H1 (cell line): ENCODE data around the gene SPDYE5. TPM values are rescaled to one million over a fixed set of nuclear protein-coding genes. Genes with fewer than 3 reads are reported as not detected.
"Not testable (repeated sequence)": the region's sequence is repeated elsewhere in the genome, so short reads cannot be mapped to it uniquely, and the experiment has no call there.

ENCODE experiments used
- CTCF ChIA-PET: fragments of 300-600 bp; sonication (Branson Sonifier 250); formaldehyde crosslinking; loops from one replicate; lab custom pipeline; 2021; ENCODE audit not compliant: partially characterized antibody; lab: Charles Lee
- POLR2A ChIA-PET: fragments of 300-600 bp; sonication (Branson Sonifier 250); formaldehyde crosslinking; loops from one replicate; lab custom pipeline; 2021; ENCODE audit warnings: inconsistent platforms; ENCODE audit not compliant: partially characterized antibody; lab: Charles Lee
- DNase-seq, 2 experiments: peaks; one replicate each; pipeline versions ENCODE4 v3.0.0 to v3.0.0-alpha.2; 2010 to 2022; ENCODE audit warnings: low spot score in 2 of 2, low read depth in 1 of 2, mixed read lengths in 1 of 2
- FAIRE-seq: peaks from 2 replicates; lab custom pipeline; 2011; peaks lifted over from hg19 to GRCh38; lab: Jason Lieb, UNC
- H2AFZ ChIP-seq: 2 replicates; pipeline ENCODE4 v1.8.1; 2012; ENCODE audit warnings: low read length, inconsistent platforms
- H2AK5ac ChIP-seq: 2 replicates; pipeline ENCODE4 v1.6.1; 2013; ENCODE audit warnings: low read depth, low read length
- H2BK120ac ChIP-seq: replicated peaks from 2 replicates; pipeline ENCODE3; 2013; ENCODE audit warnings: low read depth, low read length, inconsistent platforms
- H2BK12ac ChIP-seq: 2 replicates; pipeline ENCODE4 v1.6.1; 2013; ENCODE audit warnings: low read depth, low read length
- H2BK15ac ChIP-seq: 2 replicates; pipeline ENCODE4 v1.6.1; 2013; ENCODE audit warnings: low read length
- H2BK20ac ChIP-seq: 2 replicates; pipeline ENCODE4 v1.6.1; 2013; ENCODE audit warnings: low read length
- H2BK5ac ChIP-seq: 2 replicates; pipeline ENCODE4 v1.6.1; 2013; ENCODE audit warnings: low read depth, low read length
- H3K14ac ChIP-seq: 2 replicates; pipeline ENCODE4 v1.6.1; 2013; ENCODE audit warnings: inconsistent platforms; ENCODE audit not compliant: insufficient read length
- H3K18ac ChIP-seq: 2 replicates; pipeline ENCODE4 v1.6.1; 2013; ENCODE audit warnings: low read length; ENCODE audit errors: extremely low read depth
- H3K23ac ChIP-seq: 2 replicates; pipeline ENCODE4 v1.6.1; 2013; ENCODE audit warnings: inconsistent platforms; ENCODE audit not compliant: insufficient read length
- H3K23me2 ChIP-seq: 2 replicates; pipeline ENCODE4 v1.6.1; 2013; ENCODE audit warnings: low read depth, low read length
- H3K27ac ChIP-seq: 2 replicates; pipeline ENCODE4 v1.6.1; 2011; ENCODE audit warnings: low read depth, low read length, inconsistent platforms
- H3K27me3 ChIP-seq, 4 experiments: replicated peaks in 1 of 4; 1 replicate in 1 of 4; 2 replicates in 3 of 4; pipeline versions ENCODE4 v1.6.1 to v1.8.1; 2011 to 2013; ENCODE audit warnings: low read length in 3 of 4, mild to moderate bottlenecking in 3 of 4, inconsistent platforms in 2 of 4, mixed read lengths in 2 of 4, moderate library complexity in 1 of 4; ENCODE audit not compliant: control insufficient read depth in 3 of 4, insufficient read depth in 3 of 4; ENCODE audit errors: extremely low read depth in 1 of 4
- H3K36me3 ChIP-seq, 4 experiments: 2 replicates each; pipeline versions ENCODE4 v1.6.1 to v1.8.1; 2011 to 2013; ENCODE audit warnings: mild to moderate bottlenecking in 4 of 4, low read length in 3 of 4, moderate library complexity in 2 of 4, control low read depth in 1 of 4, inconsistent platforms in 1 of 4; ENCODE audit not compliant: insufficient read depth in 4 of 4, control insufficient read depth in 2 of 4
- H3K4ac ChIP-seq: replicated peaks from 2 replicates; pipeline ENCODE3; 2013; ENCODE audit warnings: low read length, low read depth, mixed read lengths, inconsistent platforms; ENCODE audit not compliant: insufficient read length
- H3K4me1 ChIP-seq, 4 experiments: replicated peaks in 1 of 4; 1 replicate in 1 of 4; 2 replicates in 3 of 4; pipeline versions ENCODE4 v1.6.1 to v1.8.1; 2011 to 2013; ENCODE audit warnings: low read length in 3 of 4, inconsistent platforms in 2 of 4, mixed read lengths in 1 of 4; ENCODE audit not compliant: insufficient read depth in 4 of 4, control insufficient read depth in 3 of 4
- H3K4me2 ChIP-seq, 2 experiments: 2 replicates each; pipeline versions ENCODE4 v1.6.1 to v1.8.1; 2011 to 2013; ENCODE audit warnings: low read depth in 2 of 2, low read length in 2 of 2, control low read depth in 1 of 2, inconsistent platforms in 1 of 2, mild to moderate bottlenecking in 1 of 2; ENCODE audit not compliant: insufficient read depth in 1 of 2
- H3K4me3 ChIP-seq, 4 experiments: fragments of 200-600, 300-600 bp in 1 of 4; sonication (generic), shearing (Covaris generic), sonication (Bioruptor Twin) in 1 of 4; 2 replicates each; pipeline versions ENCODE4 v1.5.1 to v1.8.1; 2011 to 2016; ENCODE audit warnings: low read length in 4 of 4, low read depth in 3 of 4, control low read depth in 2 of 4, inconsistent platforms in 2 of 4, mild to moderate bottlenecking in 2 of 4, mixed read lengths in 1 of 4, moderate library complexity in 1 of 4; ENCODE audit not compliant: insufficient read depth in 2 of 4; ENCODE audit errors: extremely low read depth in 1 of 4
- H3K56ac ChIP-seq: replicated peaks from 2 replicates; pipeline ENCODE3; 2013; ENCODE audit warnings: low read depth, mild to moderate bottlenecking, mixed read lengths, low read length, inconsistent platforms; ENCODE audit not compliant: insufficient read length
- H3K79me1 ChIP-seq: 2 replicates; pipeline ENCODE4 v1.6.1; 2013; ENCODE audit warnings: low read depth, low read length, control low read depth
- H3K79me2 ChIP-seq, 2 experiments: 2 replicates each; pipeline versions ENCODE4 v1.6.1 to v1.8.1; 2012 to 2013; ENCODE audit warnings: low read length in 2 of 2, mild to moderate bottlenecking in 2 of 2, inconsistent platforms in 1 of 2; ENCODE audit not compliant: insufficient read depth in 2 of 2, control insufficient read depth in 1 of 2
- H3K9ac ChIP-seq, 4 experiments: replicated peaks in 1 of 4; 1 replicate in 1 of 4; 2 replicates in 3 of 4; pipeline versions ENCODE4 v1.6.1 to v1.8.1; 2011 to 2013; ENCODE audit warnings: low read depth in 3 of 4, low read length in 3 of 4, control low read depth in 2 of 4, mild to moderate bottlenecking in 2 of 4, moderate library complexity in 2 of 4, inconsistent platforms in 1 of 4; ENCODE audit errors: extremely low read depth in 1 of 4
- H3K9me3 ChIP-seq, 2 experiments: 2 replicates each; pipeline versions ENCODE4 v1.6.1 to v1.8.1; 2012 to 2013; ENCODE audit warnings: mild to moderate bottlenecking in 2 of 2, moderate library complexity in 2 of 2, control low read depth in 1 of 2, inconsistent platforms in 1 of 2, low read depth in 1 of 2, low read length in 1 of 2, mixed read lengths in 1 of 2; ENCODE audit not compliant: insufficient read depth in 2 of 2
- H4K20me1 ChIP-seq, 2 experiments: replicated peaks in 1 of 2; 2 replicates each; pipeline versions ENCODE3 to v1.8.1; 2011 to 2013; ENCODE audit warnings: inconsistent platforms in 2 of 2, low read length in 2 of 2, mild to moderate bottlenecking in 1 of 2; ENCODE audit not compliant: insufficient read depth in 2 of 2, control insufficient read depth in 1 of 2
- H4K5ac ChIP-seq: 2 replicates; pipeline ENCODE4 v1.6.1; 2013; ENCODE audit warnings: low read length, low read depth, mixed read lengths, inconsistent platforms; ENCODE audit not compliant: insufficient read length
- H4K8ac ChIP-seq: 2 replicates; pipeline ENCODE4 v1.8.0; 2013; ENCODE audit warnings: mild to moderate bottlenecking, moderate library complexity, low read length, inconsistent platforms; ENCODE audit not compliant: insufficient read depth; ENCODE audit errors: extremely low read depth
- H4K91ac ChIP-seq: replicated peaks from 2 replicates; pipeline ENCODE3; 2013; ENCODE audit warnings: low read length, mixed read lengths, inconsistent platforms; ENCODE audit not compliant: insufficient read length
- GABPA ChIP-seq: IDR thresholded peaks from 2 replicates; pipeline ENCODE4 v1.6.1; 2011; ENCODE audit warnings: mild to moderate bottlenecking, low read length, moderate library complexity, borderline replicate concordance; ENCODE audit not compliant: insufficient read depth
- KDM1A ChIP-seq: fragments of 200-600, 300-600 bp; sonication (generic); IDR thresholded peaks from 2 replicates; pipeline ENCODE4 v1.7.1; 2016; ENCODE audit warnings: mild to moderate bottlenecking, low read length, borderline replicate concordance
- KDM4A ChIP-seq: IDR thresholded peaks from one replicate; pipeline ENCODE4 v1.7.1; 2012; ENCODE audit warnings: low read depth, mild to moderate bottlenecking, moderate library complexity, low read length, inconsistent platforms; ENCODE audit not compliant: severe bottlenecking
- MAX ChIP-seq: IDR thresholded peaks from 2 replicates; pipeline ENCODE4 v1.6.1; 2012; ENCODE audit warnings: inconsistent platforms
- NRF1 ChIP-seq: IDR thresholded peaks from 2 replicates; pipeline ENCODE4 v1.6.1; 2011; ENCODE audit warnings: mild to moderate bottlenecking, low read depth, low read length, improper control_type of control experiment
- PHF8 ChIP-seq: fragments of 200-600 bp; sonication (generic); conservative IDR thresholded peaks from 2 replicates; pipeline ENCODE4 v1.7.1; 2012; ENCODE audit warnings: low read depth, mild to moderate bottlenecking, inconsistent platforms, low read length, moderate library complexity
- POLR2A ChIP-seq, 2 experiments: IDR thresholded peaks; 1 replicate in 1 of 2; 2 replicates in 1 of 2; pipeline ENCODE4 v1.6.1; 2011; ENCODE audit warnings: low read depth in 2 of 2, low read length in 2 of 2, mild to moderate bottlenecking in 2 of 2; ENCODE audit errors: control extremely low read depth in 1 of 2
- POLR2AphosphoS5 ChIP-seq: IDR thresholded peaks from 2 replicates; pipeline ENCODE4 v1.6.1; 2011; ENCODE audit warnings: low read depth, low read length
- SIX5 ChIP-seq: IDR thresholded peaks from 2 replicates; pipeline ENCODE4 v1.6.1; 2011; ENCODE audit warnings: mild to moderate bottlenecking, low read depth, low read length
- SP1 ChIP-seq: IDR thresholded peaks from 2 replicates; pipeline ENCODE4 v1.6.1; 2011; ENCODE audit warnings: low read depth, low read length
- TAF1 ChIP-seq: IDR thresholded peaks from 2 replicates; pipeline ENCODE4 v1.6.1; 2011; ENCODE audit warnings: mild to moderate bottlenecking, low read depth, low read length
- TBP ChIP-seq: IDR thresholded peaks from 2 replicates; pipeline ENCODE4 v1.6.1; 2011; ENCODE audit warnings: low read depth, low read length, improper control_type of control experiment
- TCF12 ChIP-seq: IDR thresholded peaks from 2 replicates; pipeline ENCODE4 v1.6.1; 2011; ENCODE audit warnings: low read depth, mild to moderate bottlenecking, low read length
- WGBS, 2 experiments: shearing (Covaris generic) in 1 of 2; methylation state at CpG; one replicate each; pipeline versions ENCODE4 v1.1.6 to v1.1.7; 2013 to 2015; ENCODE audit warnings: low lambda C conversion rate in 2 of 2, mixed read lengths in 2 of 2, inconsistent platforms in 1 of 2, low coverage in 1 of 2, missing lambda C conversion rate in 1 of 2; ENCODE audit not compliant: insufficient replicate concordance in 2 of 2, insufficient coverage in 1 of 2, insufficient read length in 1 of 2; ENCODE audit errors: extremely low coverage in 1 of 2, missing lambda C conversion rate in 1 of 2; 5-methylcytosine and 5-hydroxymethylcytosine counted together
- polyA plus RNA-seq, 7 experiments: library from polyadenylated mRNA; depleted of rRNA in 3 of 7; stranded (reverse) in 5 of 7; unstranded in 2 of 7; fragments of >200 nt in 5 of 7; fragments of 200-250 nt in 2 of 7; gene quantifications; 1 replicate in 5 of 7; 2 replicates in 1 of 7; 4 replicates in 1 of 7; pipeline versions ENCODE4 v1.2.1 to v1.2.3, GENCODE V29; 2011 to 2013; ENCODE audit warnings: missing spikeins in 2 of 7, mixed read lengths in 2 of 7
- total RNA-seq: library from RNA; stranded (reverse); fragmentation: NEBNext Ultra II Directional; extraction: Animal tissue kit (Norgen Biotek cat#: 25700); gene quantifications from 2 replicates; pipeline ENCODE4 v1.2.1, GENCODE V29; 2021

SPDYE5 gene
- total and polyA plus RNA-seq, 2 of the 8 experiments (the other 6 are each of a cell fraction or from before 2014, with no cell fraction given), result not detected

- H3K27me3 ChIP-seq, H2BK15ac ChIP-seq, H4K20me1 ChIP-seq, H2BK12ac ChIP-seq, H2BK20ac ChIP-seq, H2AK5ac ChIP-seq, H4K8ac ChIP-seq, H3K56ac ChIP-seq, FAIRE-seq, H3K14ac ChIP-seq, H3K79me1 ChIP-seq, H3K23me2 ChIP-seq, H3K27ac ChIP-seq, H3K9me3 ChIP-seq, H3K36me3 ChIP-seq, H3K4me1 ChIP-seq, H3K4ac ChIP-seq, H4K91ac ChIP-seq, H3K79me2 ChIP-seq, H2BK120ac ChIP-seq, CTCF ChIA-PET, H3K23ac ChIP-seq, H2AFZ ChIP-seq: not testable (repeated sequence)
- 3% methylated on average over 39 of the region's 49 CpGs; no CpG with 5 or more reads in 1 of the 2 experiments for WGBS, 2 experiments
- TF ChIP-seq TBP (peak; percentile 50), MAX (peak; percentile 74), TAF1 (peak; percentile 54; the same call in 1 of the 2 replicates), TCF12 (0 out of 2 replicates have a peak, but pooled peaks have one; percentile 16), SP1 (peak; percentile 44; the same call in 1 of the 2 replicates), PHF8 (peak; percentile 66), SIX5 (0 out of 2 replicates have a peak, but pooled peaks have one; percentile 28), NRF1 (peak; percentile 62), POLR2A (IDR thresholded peaks at IDR 0.05; ENCODE audit: control extremely low read depth in 1 of 2, low read depth in 2 of 2, low read length in 2 of 2) (peak; percentile 39 to 51; a peak in 2 of 3 replicates), POLR2AphosphoS5 (peak; percentile 90), GABPA (peak; percentile 85; the same call in 1 of the 2 replicates), KDM4A (peak; percentile 48), KDM1A (peak; percentile 57; the same call in 1 of the 2 replicates)
- Histone ChIP-seq H3K9ac (peak within 1 kb of the TSS; percentile 51 to 80 (median 72); a peak in 6 of 7 replicates), H4K5ac (peak within 1 kb of the TSS; percentile 76), H3K4me2 (peak within 1 kb of the TSS; percentile 71 to 75), H3K4me3 (peak within 1 kb of the TSS; percentile 64 to 90 (median 77)), H2BK5ac (0 out of 2 replicates have a peak within 1 kb of the TSS, but pooled peaks have one; percentile 78), H3K18ac (peak within 1 kb of the TSS; percentile 60; the same call in 1 of the 2 replicates)
- POLR2A ChIA-PET, result interaction anchor here (0.7 to 1.3 kb wide), 3 partner anchors 45 to 158 kb away, joined by 3 to 6 read pairs (median 4); no protein-coding TSS in a partner anchor
- peak; percentile 91 to 92 for DNase-seq
Measured at GRCh38 chr7:75485979-75486643, 6.0 kb upstream of the SPDYE5 start, which contains the start of gene POM121C. Gene POM121C (minus strand): TSS chr7:75486299. CDS start chr7:75441496, 44,803 bp downstream.
